Measurements from ENCODE around the gene NOL3. TPM values are rescaled to one million over a fixed set of nuclear protein-coding genes. Genes with fewer than 3 reads are reported as not detected.

Gene NOL3
- polyA plus RNA-seq, 3 donors: 2.7 to 17.0 (median 3.8) TPM

DNA sequence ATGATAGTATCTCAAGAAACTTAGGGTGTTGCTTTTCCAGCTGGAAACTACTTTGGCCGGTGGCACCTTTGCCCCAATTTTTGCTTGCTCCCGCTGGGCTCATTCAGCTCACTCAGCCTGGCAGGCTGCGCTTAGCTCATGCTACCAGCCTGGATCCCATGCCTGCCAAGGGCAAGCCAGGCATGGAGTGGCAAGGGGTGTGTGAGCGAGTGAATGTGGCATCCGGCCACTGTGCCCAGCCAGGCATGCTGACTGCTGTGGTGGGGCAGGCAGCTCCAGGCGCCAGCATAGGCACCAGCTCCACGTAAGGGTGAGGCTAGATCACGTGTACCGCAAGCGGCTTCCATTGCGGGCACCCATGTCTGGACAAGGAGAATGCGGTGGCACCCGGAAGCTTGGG is 28.9 kb upstream of the NOL3 start:
- Histone ChIP-seq H3K9ac (ENCODE audit: insufficient read depth, low read length, poor library complexity, severe bottlenecking) (no peak overlapping the region), H4K20me1 (ENCODE audit: insufficient read depth, low read length) (peaks cover 74% of the 10 kb centered on the region), H2AFZ (ENCODE audit: insufficient read depth, low read depth, low read length, poor library complexity, severe bottlenecking) (no peak overlapping the region), H3K4me3 (replicated peaks in 1 of 3; ENCODE audit: low read depth in 2 of 3, low read length in 3 of 3) (no peak overlapping the region), H3K79me2 (ENCODE audit: insufficient read depth, low read length) (no peaks in the 10 kb centered on the region), H3K36me3 (replicated peaks in 1 of 2; ENCODE audit: control insufficient read depth in 1 of 2, insufficient read depth in 2 of 2, low read length in 2 of 2) (peaks cover 94 to 100% of the 10 kb centered on the region in 2 donors), H3K27me3 (ENCODE audit: control insufficient read depth in 2 of 2, insufficient read depth in 2 of 2, low read length in 2 of 2) (no peaks in the 10 kb centered on the region), H3K9me3 (replicated peaks in 1 of 2; ENCODE audit: control insufficient read depth in 1 of 2, insufficient read depth in 1 of 2, low read length in 2 of 2) (no peaks in the 10 kb centered on the region), H3K4me2 (replicated peaks; ENCODE audit: extremely low read depth, low read length, poor library complexity, severe bottlenecking) (no peak overlapping the region), H3K27ac (ENCODE audit: low read depth in 1 of 2, low read length in 2 of 2) (no peak overlapping the region), H3K4me1 (ENCODE audit: control insufficient read depth in 1 of 2, insufficient read depth in 2 of 2, low read length in 2 of 2) (no peaks in the 10 kb centered on the region)
- no peaks in the 10 kb centered on the region for H3K4me1 Mint-ChIP-seq
- no peak for DNase-seq
- peaks cover 0 to 2% (median 0%) of the 10 kb centered on the region in 3 donors for H3K27me3 Mint-ChIP-seq (ENCODE audit: low read depth in 3 of 3)
- peaks cover 0 to 1% (median 0%) of the 10 kb centered on the region in 7 donors for H3K9me3 Mint-ChIP-seq
- intact Hi-C loops (cut with micrococcal nuclease): no loop called here
- peaks cover 94 to 100% of the 10 kb centered on the region in 2 donors for H3K36me3 Mint-ChIP-seq
- H3K4me3 Mint-ChIP-seq: no peak overlapping the region
- TF ChIP-seq, protein P1, sequence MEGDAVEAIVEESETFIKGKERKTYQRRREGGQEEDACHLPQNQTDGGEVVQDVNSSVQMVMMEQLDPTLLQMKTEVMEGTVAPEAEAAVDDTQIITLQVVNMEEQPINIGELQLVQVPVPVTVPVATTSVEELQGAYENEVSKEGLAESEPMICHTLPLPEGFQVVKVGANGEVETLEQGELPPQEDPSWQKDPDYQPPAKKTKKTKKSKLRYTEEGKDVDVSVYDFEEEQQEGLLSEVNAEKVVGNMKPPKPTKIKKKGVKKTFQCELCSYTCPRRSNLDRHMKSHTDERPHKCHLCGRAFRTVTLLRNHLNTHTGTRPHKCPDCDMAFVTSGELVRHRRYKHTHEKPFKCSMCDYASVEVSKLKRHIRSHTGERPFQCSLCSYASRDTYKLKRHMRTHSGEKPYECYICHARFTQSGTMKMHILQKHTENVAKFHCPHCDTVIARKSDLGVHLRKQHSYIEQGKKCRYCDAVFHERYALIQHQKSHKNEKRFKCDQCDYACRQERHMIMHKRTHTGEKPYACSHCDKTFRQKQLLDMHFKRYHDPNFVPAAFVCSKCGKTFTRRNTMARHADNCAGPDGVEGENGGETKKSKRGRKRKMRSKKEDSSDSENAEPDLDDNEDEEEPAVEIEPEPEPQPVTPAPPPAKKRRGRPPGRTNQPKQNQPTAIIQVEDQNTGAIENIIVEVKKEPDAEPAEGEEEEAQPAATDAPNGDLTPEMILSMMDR (IDR thresholded peaks at IDR 0.05): no peak
- H3K27ac Mint-ChIP-seq: no peak overlapping the region
- 95% methylated on average over 13 of the region's 13 CpGs for WGBS (ENCODE audit: insufficient coverage)

GRCh38 chr16:67142342-67142741 is 28.0 kb upstream of the NOL3 start:
- Mint-ChIP-seq H3K27ac (no peak overlapping the region), H3K27me3 (ENCODE audit: low read depth in 3 of 3) (peaks cover 0 to 2% (median 0%) of the 10 kb centered on the region in 3 donors), H3K36me3 (peaks cover 94 to 100% of the 10 kb centered on the region in 2 donors), H3K9me3 (peaks cover 0 to 1% (median 0%) of the 10 kb centered on the region in 7 donors), H3K4me3 (no peak overlapping the region), H3K4me1 (no peaks in the 10 kb centered on the region)
- no peaks in the 10 kb centered on the region for H3K4me1 ChIP-seq (ENCODE audit: control insufficient read depth in 1 of 2, insufficient read depth in 2 of 2, low read length in 2 of 2)
- 98% methylated on average over 5 of the region's 9 CpGs for WGBS (ENCODE audit: insufficient coverage)
- TF ChIP-seq, protein P1 (IDR thresholded peaks at IDR 0.05): no peak
- DNase-seq: no peak
- no peak overlapping the region for H3K9ac ChIP-seq (ENCODE audit: insufficient read depth, low read length, poor library complexity, severe bottlenecking)
- no peaks in the 10 kb centered on the region for H3K9me3 ChIP-seq (replicated peaks in 1 of 2; ENCODE audit: control insufficient read depth in 1 of 2, insufficient read depth in 1 of 2, low read length in 2 of 2)
- H3K27ac ChIP-seq (ENCODE audit: low read depth in 1 of 2, low read length in 2 of 2): no peak overlapping the region
- no peak overlapping the region for H3K4me2 ChIP-seq (replicated peaks; ENCODE audit: extremely low read depth, low read length, poor library complexity, severe bottlenecking)
- intact Hi-C loops (cut with micrococcal nuclease): no loop called here
- no peak overlapping the region for H2AFZ ChIP-seq (ENCODE audit: insufficient read depth, low read depth, low read length, poor library complexity, severe bottlenecking)
- H4K20me1 ChIP-seq (ENCODE audit: insufficient read depth, low read length): peaks cover 81% of the 10 kb centered on the region
- H3K36me3 ChIP-seq (replicated peaks in 1 of 2; ENCODE audit: control insufficient read depth in 1 of 2, insufficient read depth in 2 of 2, low read length in 2 of 2): peaks cover 95 to 100% of the 10 kb centered on the region in 2 donors
- no peak overlapping the region for H3K4me3 ChIP-seq (replicated peaks in 1 of 3; ENCODE audit: low read depth in 2 of 3, low read length in 3 of 3)
- H3K79me2 ChIP-seq (ENCODE audit: insufficient read depth, low read length): no peaks in the 10 kb centered on the region
- H3K27me3 ChIP-seq (ENCODE audit: control insufficient read depth in 2 of 2, insufficient read depth in 2 of 2, low read length in 2 of 2): no peaks in the 10 kb centered on the region

All from CD14-positive monocyte (primary cell).